Hematopoietic multipotent progenitor cell treated with erythropoietin and hydrocortisone succinate and interleukin-3 and kit ligand, for 17 days (in vitro differentiated cells): Measurements from ENCODE around the gene PAXIP1.
"Not testable (repeated sequence)": the region's sequence is repeated elsewhere in the genome, so short reads cannot be mapped to it uniquely, and the experiment has no call there.

Experiments used
- DNase-seq: peaks from one replicate; pipeline ENCODE4 v3.0.0-alpha.2; 2015; ENCODE audit warnings: low spot score

PAXIP1 gene, protein sequence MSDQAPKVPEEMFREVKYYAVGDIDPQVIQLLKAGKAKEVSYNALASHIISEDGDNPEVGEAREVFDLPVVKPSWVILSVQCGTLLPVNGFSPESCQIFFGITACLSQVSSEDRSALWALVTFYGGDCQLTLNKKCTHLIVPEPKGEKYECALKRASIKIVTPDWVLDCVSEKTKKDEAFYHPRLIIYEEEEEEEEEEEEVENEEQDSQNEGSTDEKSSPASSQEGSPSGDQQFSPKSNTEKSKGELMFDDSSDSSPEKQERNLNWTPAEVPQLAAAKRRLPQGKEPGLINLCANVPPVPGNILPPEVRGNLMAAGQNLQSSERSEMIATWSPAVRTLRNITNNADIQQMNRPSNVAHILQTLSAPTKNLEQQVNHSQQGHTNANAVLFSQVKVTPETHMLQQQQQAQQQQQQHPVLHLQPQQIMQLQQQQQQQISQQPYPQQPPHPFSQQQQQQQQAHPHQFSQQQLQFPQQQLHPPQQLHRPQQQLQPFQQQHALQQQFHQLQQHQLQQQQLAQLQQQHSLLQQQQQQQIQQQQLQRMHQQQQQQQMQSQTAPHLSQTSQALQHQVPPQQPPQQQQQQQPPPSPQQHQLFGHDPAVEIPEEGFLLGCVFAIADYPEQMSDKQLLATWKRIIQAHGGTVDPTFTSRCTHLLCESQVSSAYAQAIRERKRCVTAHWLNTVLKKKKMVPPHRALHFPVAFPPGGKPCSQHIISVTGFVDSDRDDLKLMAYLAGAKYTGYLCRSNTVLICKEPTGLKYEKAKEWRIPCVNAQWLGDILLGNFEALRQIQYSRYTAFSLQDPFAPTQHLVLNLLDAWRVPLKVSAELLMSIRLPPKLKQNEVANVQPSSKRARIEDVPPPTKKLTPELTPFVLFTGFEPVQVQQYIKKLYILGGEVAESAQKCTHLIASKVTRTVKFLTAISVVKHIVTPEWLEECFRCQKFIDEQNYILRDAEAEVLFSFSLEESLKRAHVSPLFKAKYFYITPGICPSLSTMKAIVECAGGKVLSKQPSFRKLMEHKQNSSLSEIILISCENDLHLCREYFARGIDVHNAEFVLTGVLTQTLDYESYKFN

DNA sequence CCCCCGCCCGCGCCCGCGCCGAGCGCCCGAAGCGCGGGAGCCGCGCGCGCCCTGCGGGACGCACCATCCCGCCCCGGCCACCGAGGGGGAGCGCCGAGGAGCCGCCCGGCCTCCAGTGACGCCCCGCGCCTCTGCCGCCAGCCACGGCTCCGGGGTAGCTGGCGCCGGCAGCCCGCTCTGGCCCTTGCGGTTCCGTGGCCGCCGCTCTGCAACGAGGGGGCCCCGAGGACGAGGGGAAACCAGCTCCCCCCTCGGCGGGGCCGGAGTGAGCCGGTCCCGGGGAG lies at the start of gene PAXIP1:
TSS of gene PAXIP1 (minus strand) at position 33 of the 284 bp plus-strand sequence. CDS start 195 bp downstream, outside the sequence.
- no peak for DNase-seq

DNA sequence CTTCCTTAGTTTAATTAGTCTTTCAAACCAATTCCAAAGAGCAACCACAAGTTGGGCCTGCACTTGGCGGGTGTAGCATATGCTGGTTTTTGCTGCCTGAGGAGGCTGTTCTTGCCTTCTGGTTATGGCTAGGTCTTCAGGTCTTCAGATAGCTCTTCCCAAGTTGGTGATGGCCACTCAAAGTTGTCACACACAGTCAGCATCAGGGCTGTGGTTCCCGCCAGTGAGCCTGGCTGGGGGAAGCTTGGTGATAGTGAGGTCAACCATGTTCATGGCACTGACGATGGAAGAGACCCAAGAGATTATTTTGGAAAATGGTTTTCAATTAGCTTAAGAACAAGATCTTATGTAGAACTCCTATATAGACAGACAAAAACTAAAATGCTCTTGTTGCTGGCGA lies 48.4 kb upstream of the PAXIP1 start:
- DNase-seq = no peak

DNA sequence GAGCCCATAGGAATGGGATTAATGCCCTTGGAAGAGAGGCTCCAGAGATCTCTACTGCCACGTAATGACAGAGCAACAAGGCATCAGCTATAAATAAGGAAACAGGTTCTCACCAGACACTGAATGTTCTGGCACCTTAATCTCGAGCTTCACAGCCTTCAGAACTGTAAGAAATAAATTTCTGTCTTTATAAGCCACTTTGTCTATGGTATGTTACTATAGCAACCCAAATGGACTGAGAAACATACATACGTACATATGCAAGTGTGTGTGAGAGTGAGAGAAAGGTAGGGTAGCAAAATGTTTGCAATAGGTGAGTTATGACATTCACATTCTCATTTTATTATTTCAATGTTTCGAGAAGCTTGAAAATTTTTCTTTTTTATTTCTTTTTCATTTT lies 45.1 kb upstream of the PAXIP1 start:
- no peak for DNase-seq

DNA sequence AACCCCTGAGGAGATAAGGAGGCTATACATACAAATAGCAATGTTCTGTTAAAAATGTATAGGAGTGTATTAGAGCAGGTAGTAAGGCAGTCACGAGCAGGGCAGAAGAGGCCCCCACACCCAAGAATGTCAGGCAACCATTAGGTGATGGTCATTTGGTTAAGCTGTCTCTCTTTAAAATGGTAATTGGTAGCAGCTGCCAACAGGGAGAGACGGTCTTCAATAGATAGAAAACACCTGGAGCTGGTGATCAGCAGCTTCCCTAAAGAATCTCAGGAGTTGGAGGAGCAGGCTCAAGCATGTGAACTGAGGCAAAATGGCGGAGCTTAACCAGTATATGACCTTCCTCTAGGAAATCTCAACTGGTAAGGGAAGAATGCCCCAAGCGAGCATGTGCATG lies 40.8 kb upstream of the PAXIP1 start:
- no peak for DNase-seq

DNA sequence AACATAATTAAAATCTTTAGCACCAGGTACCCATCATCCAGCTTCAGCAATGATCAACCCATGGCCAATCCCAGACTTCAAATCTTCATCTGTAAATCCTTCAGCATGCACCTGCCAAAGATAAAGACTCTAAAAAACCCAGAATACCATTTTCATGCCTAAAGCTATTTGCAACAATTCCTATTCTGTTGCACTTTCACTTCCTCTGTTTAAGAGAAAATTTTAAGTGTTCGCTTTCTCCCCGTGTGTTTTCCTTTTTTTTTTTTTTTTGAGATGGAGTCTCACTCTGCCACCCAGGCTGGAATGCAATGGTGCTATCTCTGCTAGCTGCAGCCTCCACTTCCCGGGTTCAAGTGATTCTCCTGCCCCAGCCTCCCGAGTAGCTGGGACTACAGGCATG lies 35.4 kb upstream of the PAXIP1 start:
- no peak for DNase-seq

DNA sequence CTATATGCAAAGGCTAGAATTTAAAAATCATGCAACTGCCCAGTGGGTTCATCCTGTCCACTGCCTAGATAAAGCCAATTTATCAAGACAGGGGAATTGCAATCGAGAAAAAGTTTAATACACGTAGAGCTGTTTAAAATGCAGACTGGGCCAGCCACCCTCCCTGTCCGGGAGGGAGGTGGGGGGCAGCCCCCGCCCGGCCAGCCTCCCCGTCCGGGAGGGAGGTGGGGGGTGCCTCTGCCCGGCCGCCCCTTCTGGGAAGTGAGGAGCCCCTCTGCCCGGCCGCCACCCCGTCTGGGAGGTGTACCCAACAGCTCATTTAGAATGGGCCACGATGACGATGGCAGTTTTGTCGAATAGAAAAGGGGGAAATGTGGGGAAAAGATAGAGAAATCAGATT lies 31.6 kb upstream of the PAXIP1 start:
- not testable (repeated sequence) for DNase-seq

DNA sequence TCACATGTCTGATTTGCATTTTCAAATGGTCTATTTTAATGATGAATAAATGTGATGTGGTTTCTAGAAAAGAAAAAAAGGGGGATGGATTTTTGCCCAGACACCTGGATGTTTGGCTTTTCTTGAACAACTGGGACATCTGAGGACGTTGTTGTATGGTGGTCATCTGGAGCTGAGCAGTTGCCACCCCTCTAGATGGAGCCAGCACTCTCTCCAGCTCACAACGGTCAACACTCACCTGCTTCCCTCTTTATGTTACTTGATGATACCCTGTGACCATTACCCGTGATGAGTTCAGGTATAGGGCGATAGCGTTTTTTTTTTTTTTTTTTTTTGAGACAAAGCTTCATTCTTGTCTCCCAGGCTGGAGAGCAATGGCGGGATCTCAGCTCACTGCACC lies 30.1 kb upstream of the PAXIP1 start:
- no peak for DNase-seq

DNA sequence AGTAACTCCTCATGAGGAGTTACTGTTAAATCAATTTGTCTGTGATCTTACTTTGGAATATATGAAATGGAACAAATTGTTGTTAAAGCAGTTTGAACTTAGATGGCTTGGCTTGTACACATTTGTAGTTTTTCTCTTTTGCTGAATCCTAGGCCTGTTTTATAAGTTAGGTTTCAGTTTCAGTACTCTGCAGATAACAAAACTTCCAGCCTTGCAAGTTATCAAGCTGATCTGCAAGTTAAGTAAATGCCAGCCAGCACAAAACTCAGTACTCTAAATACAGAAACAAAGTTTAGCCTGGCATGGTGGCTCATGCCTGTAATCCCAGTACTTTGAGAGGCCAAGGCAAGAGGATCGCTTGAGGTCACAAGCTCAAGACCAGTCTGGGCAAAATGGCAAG lies 25.0 kb upstream of the PAXIP1 start:
- DNase-seq = no peak

DNA sequence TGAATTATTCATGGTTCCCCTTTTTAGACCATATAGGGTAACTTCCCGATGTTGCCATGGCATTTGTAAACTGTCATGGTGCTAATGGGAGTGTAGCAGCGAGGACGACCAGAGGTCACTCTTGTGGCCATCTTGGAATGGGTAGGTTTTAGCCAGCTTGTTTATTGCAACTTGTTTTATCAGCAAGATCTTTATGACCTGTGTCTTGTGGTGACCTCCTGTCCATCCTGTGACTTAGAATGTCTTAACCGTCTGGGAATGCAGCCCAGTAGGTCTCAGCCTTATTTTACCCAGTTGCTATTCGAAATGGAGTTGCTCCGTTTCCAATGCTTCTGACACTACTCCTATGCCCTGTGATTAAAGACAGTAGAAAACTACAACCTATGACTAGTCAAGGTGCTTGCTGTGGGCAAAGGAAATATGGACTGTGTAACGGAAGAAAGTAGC lies 18.8 kb upstream of the PAXIP1 start:
- DNase-seq = no peak

DNA sequence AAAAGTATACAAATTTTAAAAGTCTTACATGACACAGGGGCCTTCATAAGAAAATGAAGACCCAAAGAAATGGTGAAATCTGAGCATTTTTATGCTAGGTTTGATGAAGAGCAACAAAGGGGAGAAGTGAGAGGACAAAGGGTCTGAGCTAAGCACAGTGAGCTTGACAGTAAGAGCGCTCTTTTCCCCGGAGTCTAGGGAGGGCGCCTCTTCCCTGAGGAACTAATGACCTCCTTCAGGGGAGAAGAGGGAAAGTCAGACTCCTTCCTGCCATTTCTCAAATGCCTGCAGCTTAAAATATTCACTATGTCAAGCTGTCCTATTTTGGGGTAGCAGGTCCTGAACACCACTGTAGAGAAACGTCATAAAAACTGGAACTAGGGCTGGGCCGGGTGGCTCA lies 18.1 kb upstream of the PAXIP1 start:
- DNase-seq = no peak

DNA sequence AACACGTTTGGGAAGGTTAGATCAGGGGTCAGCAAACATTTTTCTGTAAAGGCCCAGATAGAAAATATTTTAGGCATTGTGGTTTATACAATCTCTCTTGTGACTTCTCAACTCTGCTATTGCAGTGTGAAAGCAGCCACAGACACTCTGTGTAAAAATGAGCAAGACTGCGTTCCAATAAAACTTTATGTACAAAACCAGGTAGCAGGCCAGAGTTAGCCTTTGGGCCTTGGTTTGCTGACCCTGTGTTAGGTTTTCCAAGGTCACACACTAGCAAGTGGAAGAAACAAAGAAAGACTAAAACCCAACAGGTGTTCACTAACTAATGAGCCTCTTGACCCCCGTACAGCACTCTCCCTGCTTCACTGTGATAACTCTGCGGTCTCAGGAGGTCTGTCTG lies 14.9 kb upstream of the PAXIP1 start:
- DNase-seq = no peak

DNA sequence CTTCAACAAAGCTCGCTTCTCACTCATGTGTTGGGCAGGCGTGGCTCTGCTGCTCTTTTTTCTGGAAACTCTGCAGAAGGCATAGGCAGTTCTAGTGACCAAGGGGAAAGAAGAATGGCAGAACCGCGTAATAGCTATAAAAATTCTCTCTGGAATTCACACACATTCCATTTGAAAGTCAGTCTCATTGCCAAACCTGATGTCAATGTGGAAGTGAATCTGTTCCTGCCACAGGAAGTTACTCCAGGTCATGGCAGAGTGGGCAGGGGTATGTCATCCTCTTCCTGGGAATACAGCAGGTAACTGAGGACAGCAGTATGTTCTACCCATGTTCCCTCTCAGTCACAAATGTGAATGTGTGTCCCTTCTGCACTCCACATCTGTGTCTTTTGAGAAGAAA lies 8.2 kb upstream of the PAXIP1 start:
- DNase-seq = no peak

DNA sequence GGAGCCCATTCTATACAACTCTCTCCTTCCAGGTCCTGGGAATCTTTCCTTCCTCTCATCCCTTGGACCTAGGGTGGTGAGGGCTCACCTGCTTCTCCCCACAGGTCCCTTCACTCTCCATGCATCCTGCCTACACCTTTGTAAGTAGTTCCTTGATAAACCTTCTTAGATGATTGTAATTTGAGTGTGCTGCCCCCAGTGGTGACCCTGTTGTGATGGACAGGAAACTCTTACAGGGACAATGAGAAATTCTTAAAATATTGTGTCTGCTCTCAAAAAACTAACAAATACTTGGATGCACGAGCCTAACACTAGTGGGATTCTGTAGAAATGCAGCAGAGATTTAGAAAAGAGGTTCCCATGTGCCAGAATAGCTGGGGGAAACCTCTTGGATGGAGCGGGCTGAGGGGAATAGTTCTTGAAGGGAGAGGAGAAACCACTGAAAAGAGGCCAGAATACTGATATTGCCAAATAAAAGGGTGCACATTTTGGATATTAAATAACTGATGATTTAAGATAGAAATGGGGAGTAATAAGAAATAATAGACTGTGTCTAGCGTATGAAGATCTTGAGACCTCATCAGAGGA lies 6.7 kb upstream of the PAXIP1 start:
- DNase-seq = peak; percentile 21

DNA sequence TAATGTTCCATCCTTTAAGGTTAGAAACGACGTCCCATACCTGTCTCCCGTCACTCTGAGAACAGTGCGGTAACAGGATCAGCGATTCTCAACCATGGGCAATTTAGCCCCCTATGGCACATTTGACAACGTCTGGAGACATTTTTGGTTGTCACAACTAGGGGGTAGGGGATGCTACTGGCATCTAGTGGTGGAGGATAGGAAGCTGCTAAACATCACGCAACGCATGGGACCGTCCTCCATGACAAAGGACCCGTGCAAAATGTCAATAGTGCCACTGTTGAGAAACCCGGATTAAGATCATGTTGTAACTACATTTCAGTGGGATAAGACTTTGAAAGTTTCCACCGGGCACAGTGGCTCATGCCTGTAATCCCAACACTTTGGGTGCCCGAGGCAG lies 5.0 kb upstream of the PAXIP1 start:
- DNase-seq = no peak

DNA sequence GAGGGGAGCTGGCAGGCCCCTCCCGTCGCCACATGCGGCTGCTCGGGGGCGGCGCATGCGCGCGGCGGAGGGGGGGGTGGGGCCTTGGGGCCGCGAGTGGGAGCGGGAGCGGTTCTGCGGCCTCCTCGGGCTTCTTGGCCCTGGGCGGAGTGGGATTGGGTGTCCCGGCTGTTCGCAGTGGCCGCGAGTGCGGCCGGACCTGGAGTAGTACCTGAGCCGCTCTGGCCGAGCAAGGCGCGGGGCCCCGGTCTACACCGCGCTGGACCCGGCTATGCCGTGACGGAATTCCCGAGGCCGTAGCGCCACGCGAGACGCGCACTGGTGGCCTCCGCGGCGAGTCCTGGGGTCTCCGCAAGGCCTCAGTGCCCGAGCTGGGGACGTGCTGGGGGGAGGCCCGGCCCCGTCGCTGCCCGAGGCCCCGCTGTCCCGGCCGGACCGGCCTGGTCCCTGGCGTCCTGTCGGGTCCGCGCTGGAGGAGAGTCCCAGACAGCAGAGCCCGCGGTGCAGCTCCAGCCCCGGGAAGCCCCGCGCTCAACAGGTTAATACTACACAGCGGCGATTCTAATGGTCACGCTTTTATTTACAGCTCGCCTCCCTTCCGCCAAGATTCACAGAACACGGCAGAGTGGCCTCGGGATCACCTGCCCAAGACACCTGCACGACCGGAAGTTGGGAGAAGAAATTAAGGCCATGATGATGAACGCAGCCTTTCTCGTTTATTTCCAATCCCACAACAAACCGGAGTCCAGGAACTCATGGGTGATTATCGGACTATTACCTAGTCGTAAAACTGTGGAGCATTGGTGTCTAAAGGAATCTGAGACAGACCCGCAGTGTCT lies 671 bp upstream of the PAXIP1 start:
- peak; percentile 87 for DNase-seq

DNA sequence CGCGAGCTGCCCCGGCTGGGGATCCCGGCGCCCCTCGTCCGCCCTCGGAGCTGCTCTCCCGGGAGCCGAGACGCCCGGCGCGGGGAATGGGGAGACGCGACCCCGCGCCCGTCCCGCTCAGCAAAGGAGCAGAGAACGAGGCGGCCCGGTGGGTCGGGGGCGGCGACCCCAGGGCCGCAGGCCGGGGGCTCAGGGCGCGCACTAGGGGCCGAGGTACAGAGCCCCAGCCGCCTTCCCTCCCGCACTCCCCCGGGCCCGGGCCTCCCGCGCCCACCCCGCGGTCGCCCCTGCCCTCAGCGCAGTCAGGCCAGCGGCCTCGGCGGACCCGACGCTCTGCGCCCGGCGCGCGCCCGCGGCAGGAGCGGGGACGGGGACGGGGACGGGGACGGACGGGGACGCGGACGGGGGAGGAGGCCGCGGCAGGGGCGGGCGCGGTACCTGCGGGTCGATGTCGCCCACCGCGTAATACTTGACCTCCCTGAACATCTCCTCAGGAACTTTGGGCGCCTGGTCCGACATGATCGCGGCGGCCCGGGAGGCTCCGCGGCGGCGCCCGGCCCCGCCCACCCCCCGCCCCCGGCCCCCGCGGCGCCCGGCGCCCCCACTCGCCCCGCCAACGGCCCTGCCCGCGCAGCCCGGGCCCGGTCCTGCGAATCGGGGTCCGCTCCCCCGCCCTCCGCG lies 373 bp downstream of the PAXIP1 start:
- DNase-seq = no peak

DNA sequence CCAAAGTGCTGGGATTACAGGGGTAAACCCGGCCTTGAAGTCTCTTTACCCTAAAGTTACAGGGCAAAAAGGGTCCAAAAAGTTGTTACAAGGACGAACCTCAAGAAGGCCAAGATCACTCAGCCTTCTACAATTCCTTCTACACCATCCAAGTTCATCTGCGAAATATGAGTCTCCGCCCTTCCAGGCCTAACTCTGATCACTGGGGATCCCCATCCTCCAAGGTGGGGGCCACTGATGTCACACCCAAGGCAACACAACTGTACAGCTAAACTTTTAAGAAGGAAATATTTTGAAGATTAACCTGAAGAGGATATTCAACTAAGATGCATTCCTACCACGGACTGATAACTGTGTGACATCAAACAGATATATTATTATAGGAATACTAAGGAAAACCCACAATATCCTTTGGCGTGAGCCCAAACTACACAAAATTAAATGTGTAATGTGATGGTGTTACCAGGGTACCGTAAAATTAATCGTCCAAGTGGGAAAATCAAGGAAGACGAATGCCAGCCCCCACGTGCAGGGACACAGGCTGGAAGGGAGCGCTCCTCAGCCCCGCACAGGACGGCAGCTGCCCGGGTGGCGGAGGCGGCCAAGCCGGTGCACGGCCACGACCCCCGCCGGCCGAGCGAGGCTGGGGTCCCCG lies 1.0 kb downstream of the PAXIP1 start:
- DNase-seq = peak; percentile 45

DNA sequence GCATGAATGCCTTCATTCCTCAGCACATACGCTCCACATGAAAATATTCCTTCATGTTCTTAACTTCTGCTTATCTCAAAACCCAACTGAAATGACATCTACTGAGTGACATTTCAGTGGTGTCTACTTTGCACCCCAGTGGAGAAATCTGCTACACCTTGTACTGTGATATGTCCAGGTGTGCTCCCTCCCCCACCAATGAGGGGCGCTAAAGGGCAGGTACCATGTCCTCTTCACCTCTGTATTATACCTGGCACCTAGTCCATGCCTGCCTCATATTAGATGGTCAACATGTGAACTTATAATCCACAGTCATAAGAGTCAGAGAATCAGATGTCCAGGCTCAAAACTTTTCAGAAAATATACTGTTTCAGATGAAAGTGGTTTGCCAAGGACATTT lies 2.1 kb downstream of the PAXIP1 start:
- DNase-seq = peak; percentile 30

DNA sequence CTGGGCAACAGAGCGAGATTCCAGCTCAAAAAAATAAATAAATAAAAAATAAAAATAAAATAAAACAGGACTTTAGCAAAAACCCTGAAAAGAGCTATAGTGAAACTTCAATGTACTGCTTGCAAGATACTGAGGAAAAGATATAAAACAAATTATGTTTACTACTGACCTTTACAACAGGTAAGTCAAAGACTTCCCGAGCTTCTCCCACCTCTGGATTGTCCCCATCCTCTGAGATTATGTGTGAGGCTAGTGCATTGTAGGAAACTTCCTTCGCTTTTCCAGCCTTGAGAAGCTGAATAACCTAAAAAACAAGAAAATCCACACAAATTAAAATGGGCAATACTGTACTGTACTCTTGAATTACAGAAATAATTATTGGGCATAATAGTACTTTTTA lies 4.4 kb downstream of the PAXIP1 start:
- DNase-seq = no peak

DNA sequence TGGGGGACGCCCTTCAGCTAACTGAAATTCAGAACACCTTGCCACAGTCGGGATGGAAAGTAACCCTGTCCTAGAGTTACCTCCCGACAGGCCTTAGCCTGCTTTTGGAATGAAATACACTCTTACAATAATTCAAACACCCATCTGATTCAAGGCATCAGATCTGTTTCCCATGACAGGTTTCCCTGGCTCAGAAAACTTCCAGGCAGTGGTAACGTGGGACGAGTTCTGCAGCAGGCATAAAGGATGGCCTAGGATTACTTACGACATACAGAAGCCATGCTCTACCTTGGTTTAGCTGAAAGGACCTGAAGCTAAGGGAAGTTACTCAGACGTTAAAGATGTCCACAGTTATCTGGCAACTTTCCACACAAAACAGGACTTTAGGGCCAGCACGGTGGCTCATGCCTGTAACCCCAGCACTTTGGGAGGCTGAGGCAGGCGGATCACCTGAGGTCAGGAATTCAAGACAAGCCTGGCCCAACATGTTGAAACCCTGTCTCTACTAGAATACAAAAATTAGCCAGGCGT lies 5.0 kb downstream of the PAXIP1 start:
- no peak for DNase-seq
